Calu3 (cell line): ENCODE measurements around the gene TLCD5. TPM values are rescaled to one million over a fixed set of nuclear protein-coding genes. Genes with fewer than 3 reads are reported as not detected.

ENCODE experiments used
- BruUV-seq: library from RNA; stranded (reverse); fragments of 400-500 nt; replicated peaks from 2 replicates; lab custom pipeline; 2021; lab: Mats Ljungman, UMichigan
- CTCF ChIA-PET: fragments of 300-600 bp; sonication (Branson Sonifier 250); formaldehyde crosslinking; loops from one replicate; lab custom pipeline; 2022; ENCODE audit warnings: antibody characterized with exemption; lab: Charles Lee
- DNase-seq: peaks from one replicate; pipeline ENCODE4 v3.0.0; 2022
- H3K27ac Mint-ChIP-seq: one replicate; pipeline ENCODE4 v1.8.0; 2022; ENCODE audit warnings: mixed read lengths; ENCODE audit not compliant: unreplicated experiment
- H3K27me3 Mint-ChIP-seq: one replicate; pipeline ENCODE4 v1.8.0; 2022; ENCODE audit warnings: mixed read lengths; ENCODE audit not compliant: unreplicated experiment
- H3K36me3 Mint-ChIP-seq: one replicate; pipeline ENCODE4 v1.8.0; 2022; ENCODE audit warnings: mild to moderate bottlenecking, moderate library complexity, mixed read lengths; ENCODE audit not compliant: insufficient read depth, unreplicated experiment
- H3K4me1 Mint-ChIP-seq: one replicate; pipeline ENCODE4 v1.8.0; 2022; ENCODE audit warnings: mild to moderate bottlenecking, low read depth, mixed read lengths; ENCODE audit not compliant: unreplicated experiment
- H3K4me3 Mint-ChIP-seq: one replicate; pipeline ENCODE4 v1.8.0; 2022; ENCODE audit warnings: mild to moderate bottlenecking, low read depth, moderate library complexity, mixed read lengths; ENCODE audit not compliant: unreplicated experiment
- H3K9me3 Mint-ChIP-seq: one replicate; pipeline ENCODE4 v1.8.0; 2022; ENCODE audit warnings: low read depth, mixed read lengths; ENCODE audit not compliant: unreplicated experiment
- intact Hi-C: fragments of 100-400 bp; cut with micrococcal nuclease; formaldehyde crosslinking; loops from one replicate; pipeline ENCODE4 v1.10.0; 2022; ENCODE audit not compliant: unreplicated experiment
- total RNA-seq: library from RNA; stranded (reverse); gene quantifications from 2 replicates; pipeline ENCODE4 v1.2.3, GENCODE V29; 2022
- TF ChIP-seq, protein P1 (sequence below): fragments of 200-600 bp; IDR thresholded peaks from one replicate; pipeline ENCODE4 v1.8.0; 2022; ENCODE audit warnings: antibody characterized with exemption; ENCODE audit not compliant: unreplicated experiment

TLCD5 gene
- total RNA-seq, 1 experiment from 2014 or later, result 4.9 TPM

DNA sequence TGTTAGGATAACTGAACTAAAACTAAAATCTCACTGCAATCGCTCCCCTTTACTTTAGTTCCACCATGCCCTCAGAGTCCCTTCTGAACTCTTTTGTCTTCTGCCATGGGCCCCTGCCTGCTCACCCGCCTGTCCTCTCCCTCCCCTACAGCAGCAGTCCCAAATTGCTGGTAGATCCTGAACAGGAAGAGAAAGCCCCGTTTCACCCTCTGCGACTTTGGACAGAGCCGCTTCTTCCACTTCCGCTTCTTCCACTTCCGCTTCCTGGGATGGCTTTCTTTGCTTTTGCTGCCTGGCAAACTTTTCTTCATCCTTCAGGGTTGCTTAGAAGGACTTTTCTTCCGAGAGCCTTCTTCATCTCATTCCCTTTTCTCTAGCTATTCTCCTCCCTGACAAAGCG, 35.7 kb upstream of the TLCD5 start:
- intact Hi-C loops, result no loop called here
- TF ChIP-seq, protein P1, sequence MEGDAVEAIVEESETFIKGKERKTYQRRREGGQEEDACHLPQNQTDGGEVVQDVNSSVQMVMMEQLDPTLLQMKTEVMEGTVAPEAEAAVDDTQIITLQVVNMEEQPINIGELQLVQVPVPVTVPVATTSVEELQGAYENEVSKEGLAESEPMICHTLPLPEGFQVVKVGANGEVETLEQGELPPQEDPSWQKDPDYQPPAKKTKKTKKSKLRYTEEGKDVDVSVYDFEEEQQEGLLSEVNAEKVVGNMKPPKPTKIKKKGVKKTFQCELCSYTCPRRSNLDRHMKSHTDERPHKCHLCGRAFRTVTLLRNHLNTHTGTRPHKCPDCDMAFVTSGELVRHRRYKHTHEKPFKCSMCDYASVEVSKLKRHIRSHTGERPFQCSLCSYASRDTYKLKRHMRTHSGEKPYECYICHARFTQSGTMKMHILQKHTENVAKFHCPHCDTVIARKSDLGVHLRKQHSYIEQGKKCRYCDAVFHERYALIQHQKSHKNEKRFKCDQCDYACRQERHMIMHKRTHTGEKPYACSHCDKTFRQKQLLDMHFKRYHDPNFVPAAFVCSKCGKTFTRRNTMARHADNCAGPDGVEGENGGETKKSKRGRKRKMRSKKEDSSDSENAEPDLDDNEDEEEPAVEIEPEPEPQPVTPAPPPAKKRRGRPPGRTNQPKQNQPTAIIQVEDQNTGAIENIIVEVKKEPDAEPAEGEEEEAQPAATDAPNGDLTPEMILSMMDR, result no peak
- DNase-seq, result no peak
- Mint-ChIP-seq H3K4me3 (no peak overlapping the region), H3K9me3 (no peaks in the 10 kb centered on the region), H3K4me1 (no peaks in the 10 kb centered on the region), H3K27ac (no peak overlapping the region), H3K36me3 (no peaks in the 10 kb centered on the region), H3K27me3 (peaks cover 61% of the 10 kb centered on the region)
- CTCF ChIA-PET, result no interaction called here
- no TSS peak for BruUV-seq

DNA sequence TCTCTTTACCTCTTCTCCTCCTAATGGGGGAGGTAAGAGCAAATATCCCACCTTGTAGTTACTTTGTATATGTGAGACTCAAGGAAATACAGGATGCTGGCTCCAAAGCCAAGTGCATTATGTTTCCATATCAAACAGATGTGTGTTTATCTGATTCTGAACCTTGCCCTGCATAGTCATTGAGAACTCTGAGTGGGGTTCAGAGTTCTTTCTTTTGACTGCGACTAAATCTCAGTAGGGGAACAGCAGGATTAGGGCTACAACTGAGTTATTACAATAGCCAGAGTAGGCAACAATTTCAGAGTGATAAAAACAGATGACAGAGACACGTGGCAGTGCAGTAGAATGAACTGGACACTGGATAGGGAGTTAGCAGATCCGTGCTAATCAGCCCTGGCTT, 34.1 kb upstream of the TLCD5 start:
- no TSS peak for BruUV-seq
- no peaks in the 10 kb centered on the region for H3K9me3 Mint-ChIP-seq
- TF ChIP-seq, protein P1, result no peak
- peaks cover 75% of the 10 kb centered on the region for H3K27me3 Mint-ChIP-seq
- no peaks in the 10 kb centered on the region for H3K36me3 Mint-ChIP-seq
- no peaks in the 10 kb centered on the region for H3K4me1 Mint-ChIP-seq
- H3K4me3 Mint-ChIP-seq, result no peak overlapping the region
- intact Hi-C loops, result no loop called here
- H3K27ac Mint-ChIP-seq, result no peak overlapping the region
- CTCF ChIA-PET, result interaction anchor here (1.5 kb wide), 1 partner anchor 15 kb away, joined by 7 read pairs; no protein-coding TSS in a partner anchor
- DNase-seq, result no peak

DNA sequence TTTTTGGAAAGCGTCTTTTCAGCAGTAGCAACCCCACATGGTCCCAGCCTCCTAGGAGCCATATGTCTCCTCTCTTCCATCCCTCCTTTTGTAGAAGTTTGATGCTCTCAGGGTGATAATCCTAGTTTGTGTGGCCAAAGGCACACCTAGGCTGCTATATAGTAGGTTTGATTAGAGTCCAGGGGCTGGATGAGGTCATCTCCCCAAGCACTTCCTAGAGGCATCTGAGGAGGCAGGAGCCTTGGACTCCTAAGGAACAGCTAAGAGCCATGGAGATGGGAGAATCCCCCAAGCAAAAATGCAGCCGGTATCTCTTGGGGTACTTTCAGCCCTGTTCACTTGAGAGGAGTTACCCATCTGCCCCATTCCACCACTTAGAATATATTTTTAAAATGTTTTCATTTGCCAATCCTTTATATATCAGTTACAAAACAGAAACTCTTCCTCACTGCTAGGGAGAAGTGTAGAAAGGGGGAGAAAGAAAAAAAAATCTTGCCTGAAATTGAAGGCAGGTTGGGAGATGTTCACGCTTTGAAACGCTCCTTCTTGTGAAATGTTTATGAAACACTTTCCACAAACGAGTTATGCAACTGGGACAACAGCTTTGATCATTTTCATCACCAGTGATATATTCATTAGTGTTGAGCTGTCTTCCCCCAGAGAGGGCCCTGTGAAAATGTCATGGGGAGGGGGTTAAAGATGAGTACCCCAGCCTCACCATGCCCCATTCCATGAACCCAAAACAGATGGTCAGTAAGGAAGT, 31.9 kb upstream of the TLCD5 start:
- no peak overlapping the region for H3K27ac Mint-ChIP-seq
- H3K36me3 Mint-ChIP-seq, result no peaks in the 10 kb centered on the region
- intact Hi-C loops, result no loop called here
- TF ChIP-seq, protein P1, result no peak
- no peaks in the 10 kb centered on the region for H3K4me1 Mint-ChIP-seq
- no peak overlapping the region for H3K4me3 Mint-ChIP-seq
- peaks cover 65% of the 10 kb centered on the region for H3K27me3 Mint-ChIP-seq
- no TSS peak for BruUV-seq
- no peaks in the 10 kb centered on the region for H3K9me3 Mint-ChIP-seq
- DNase-seq, result no peak
- CTCF ChIA-PET, result no interaction called here

DNA sequence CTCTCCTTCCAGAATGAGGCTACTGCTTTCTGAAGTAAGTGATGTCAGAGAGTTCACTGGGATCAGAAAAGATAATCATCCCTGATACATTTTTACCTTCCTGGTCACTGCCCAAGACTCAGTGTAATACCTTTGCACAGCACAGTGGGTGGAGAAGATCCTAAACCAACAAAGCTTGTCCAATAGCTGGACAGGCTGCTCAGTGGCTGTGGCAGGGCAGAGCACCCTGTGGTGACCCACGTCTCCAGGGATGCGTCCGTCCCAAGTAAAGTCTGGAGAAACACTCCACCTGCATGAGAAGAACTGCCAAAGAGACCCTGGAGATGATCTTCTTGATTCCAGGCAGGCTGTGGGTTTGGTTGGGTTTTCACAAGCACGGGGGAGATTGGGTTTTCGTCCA, 31.0 kb upstream of the TLCD5 start:
- H3K9me3 Mint-ChIP-seq, result no peaks in the 10 kb centered on the region
- H3K36me3 Mint-ChIP-seq, result no peaks in the 10 kb centered on the region
- peaks cover 56% of the 10 kb centered on the region for H3K27me3 Mint-ChIP-seq
- no peak overlapping the region for H3K4me3 Mint-ChIP-seq
- intact Hi-C loops, result no loop called here
- no TSS peak for BruUV-seq
- TF ChIP-seq, protein P1, result no peak
- CTCF ChIA-PET, result no interaction called here
- no peak for DNase-seq
- no peak overlapping the region for H3K27ac Mint-ChIP-seq
- no peaks in the 10 kb centered on the region for H3K4me1 Mint-ChIP-seq
